Measurements from ENCODE around the gene TOMM22. TPM values are rescaled to one million over a fixed set of nuclear protein-coding genes. Genes with fewer than 3 reads are reported as not detected.
A peak's percentile ranks its signal among the peaks of the same experiment; 100 is the strongest.

Gene TOMM22
- total RNA-seq (2022) (60.4 and 71.5 TPM in 2 replicates), Bru-seq, nascent RNA (percentile 89 among the genes with signal in this experiment), BruChase-seq, experiment 1, labeled RNA remaining after a 6-hour chase (percentile 97 among the genes with signal in this experiment), BruChase-seq, experiment 2, labeled RNA remaining after a 2-hour chase (percentile 95 among the genes with signal in this experiment)
- long read RNA-seq, transcript TOMM22-202 (3 exons, 782 nt), result minor isoform, 5 of 104 reads
- long read RNA-seq, transcript TOMM22-201 (4 exons, 2,040 nt), result major isoform, 90 of 104 reads
- long read RNA-seq, partial matches to known transcripts, result 4 of 104 reads
- long read RNA-seq, other reads (novel, unspliced or antisense), result 5 of 104 reads

DNA sequence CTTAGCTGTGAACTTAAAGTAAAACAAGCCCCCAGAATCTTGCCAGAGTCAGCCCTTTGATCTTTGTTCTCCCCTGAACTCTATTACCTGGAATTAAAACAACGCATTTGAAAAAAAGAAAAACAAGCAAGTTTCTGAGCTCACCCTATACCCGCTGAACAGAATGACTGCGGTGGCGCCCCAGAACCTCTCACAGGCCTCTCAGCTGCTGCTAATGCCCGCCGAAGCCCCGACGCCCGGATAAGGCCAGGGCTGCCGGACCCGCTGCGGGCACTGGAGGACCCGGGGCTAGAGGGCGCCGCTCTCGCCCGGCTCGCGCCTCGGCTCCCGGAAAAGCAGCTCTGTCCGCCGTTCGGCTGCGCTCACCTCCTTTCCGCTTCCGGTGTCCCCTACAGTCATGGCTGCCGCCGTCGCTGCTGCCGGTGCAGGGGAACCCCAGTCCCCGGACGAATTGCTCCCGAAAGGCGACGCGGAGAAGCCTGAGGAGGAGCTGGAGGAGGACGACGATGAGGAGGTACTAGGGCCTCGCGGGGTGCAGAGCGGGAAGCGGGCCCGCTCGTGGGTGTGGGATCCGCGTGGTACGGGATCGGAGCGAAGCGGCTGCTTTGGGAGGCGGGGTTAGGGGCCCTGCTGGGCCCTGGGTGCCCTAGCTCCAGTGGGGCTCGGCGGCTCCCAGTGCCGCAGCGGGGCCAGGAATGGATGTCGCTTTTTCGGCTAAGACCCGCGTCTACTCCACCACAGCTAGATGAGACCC, at the start of gene TOMM22:
Gene TOMM22 (plus strand): TSS at position 376 of the 754 bp plus-strand sequence. CDS start 22 bp downstream, at position 398.
- no TSS peak for BruUV-seq (replicated peaks)
- H3K9me3 Mint-ChIP-seq (ENCODE audit: unreplicated experiment), result no peaks in the 10 kb centered on the region
- POLR2A ChIA-PET, result interaction anchor here (0.5 to 6.0 kb wide), 25 partner anchors 8 to 1140 kb away, joined by 3 to 223 read pairs (median 4); partner anchors contain the start of genes CBY1, FAM227A, GTPBP1 and JOSD1
- CTCF ChIA-PET, result interaction anchor here (0.5 to 4.6 kb wide), 28 partner anchors 10 to 847 kb away, joined by 3 to 40 read pairs (median 4); partner anchors contain the start of genes CBY1, GTPBP1 and JOSD1
- H3K4me3 Mint-ChIP-seq (ENCODE audit: unreplicated experiment), result peak within 1 kb of the TSS; percentile 92
- peak within 1 kb of the TSS; percentile 99 for H3K27ac Mint-ChIP-seq (ENCODE audit: low read depth, unreplicated experiment)
- DNase-seq (ENCODE audit: unreplicated experiment), result peak; percentile 83
- peaks cover 5% of the 10 kb centered on the region for H3K4me1 Mint-ChIP-seq (ENCODE audit: insufficient read depth, unreplicated experiment)
- H3K27me3 Mint-ChIP-seq (ENCODE audit: insufficient read depth, unreplicated experiment), result no peaks in the 10 kb centered on the region
- TF ChIP-seq CTCF (IDR thresholded peaks at IDR 0.05; ENCODE audit: unreplicated experiment), result peak; percentile 39
- peaks cover 52% of the 10 kb centered on the region for H3K36me3 Mint-ChIP-seq (ENCODE audit: insufficient read depth, unreplicated experiment)
- intact Hi-C loops (cut with micrococcal nuclease), result no loop called here

- DNase-seq (ENCODE audit: unreplicated experiment), result no peak
- TF ChIP-seq CTCF (IDR thresholded peaks at IDR 0.05; ENCODE audit: unreplicated experiment), result no peak
- H3K9me3 Mint-ChIP-seq (ENCODE audit: unreplicated experiment), result no peaks in the 10 kb centered on the region
- H3K27me3 Mint-ChIP-seq (ENCODE audit: insufficient read depth, unreplicated experiment), result no peaks in the 10 kb centered on the region
- intact Hi-C loops (cut with micrococcal nuclease), result no loop called here
- BruUV-seq (replicated peaks), result no TSS peak
- H3K4me1 Mint-ChIP-seq (ENCODE audit: insufficient read depth, unreplicated experiment), result no peaks in the 10 kb centered on the region
- ChIA-PET CTCF (interaction anchor here (0.6 kb wide), 1 partner anchor 100 kb away, joined by 3 read pairs; no protein-coding TSS in a partner anchor), POLR2A (no interaction called here)
- no peak overlapping the region for H3K27ac Mint-ChIP-seq (ENCODE audit: low read depth, unreplicated experiment)
- H3K4me3 Mint-ChIP-seq (ENCODE audit: unreplicated experiment), result no peak overlapping the region
- H3K36me3 Mint-ChIP-seq (ENCODE audit: insufficient read depth, unreplicated experiment), result peaks cover 11% of the 10 kb centered on the region
Measured at GRCh38 chr22:38632528-38632927, 49.2 kb upstream of the TOMM22 start.

DNA sequence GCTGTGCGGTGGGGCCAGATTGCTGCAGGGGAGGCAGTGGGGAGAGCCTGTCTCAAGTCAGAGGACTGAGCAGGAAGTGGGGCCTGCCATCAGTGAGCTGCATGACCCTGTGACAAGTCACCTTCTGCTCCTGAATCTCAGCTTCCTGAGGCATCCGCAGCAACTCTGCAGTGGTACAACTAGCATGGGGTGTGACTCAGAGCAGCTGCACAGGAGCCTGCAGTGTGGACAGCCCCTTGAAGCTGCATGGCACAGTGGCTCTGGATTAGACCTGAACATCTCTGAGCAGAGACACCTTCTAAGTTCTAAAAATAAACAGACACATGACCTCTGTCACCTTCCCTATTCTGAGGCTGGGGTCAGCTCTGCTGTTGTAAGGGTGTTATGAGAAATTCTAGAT, 43.5 kb upstream of the TOMM22 start:
- intact Hi-C loops (cut with micrococcal nuclease), result no loop called here
- Mint-ChIP-seq H3K36me3 (ENCODE audit: insufficient read depth, unreplicated experiment) (peaks cover 11% of the 10 kb centered on the region), H3K4me3 (ENCODE audit: unreplicated experiment) (no peak overlapping the region), H3K27me3 (ENCODE audit: insufficient read depth, unreplicated experiment) (no peaks in the 10 kb centered on the region), H3K9me3 (ENCODE audit: unreplicated experiment) (no peaks in the 10 kb centered on the region), H3K4me1 (ENCODE audit: insufficient read depth, unreplicated experiment) (no peaks in the 10 kb centered on the region), H3K27ac (ENCODE audit: low read depth, unreplicated experiment) (no peak overlapping the region)
- CTCF ChIA-PET, result no interaction called here
- POLR2A ChIA-PET, result interaction anchor here (1.4 kb wide), 1 partner anchor 43 kb away, joined by 3 read pairs; the partner anchor contains the start of gene TOMM22
- no TSS peak for BruUV-seq (replicated peaks)
- no peak for DNase-seq (ENCODE audit: unreplicated experiment)
- no peak for TF ChIP-seq CTCF (IDR thresholded peaks at IDR 0.05; ENCODE audit: unreplicated experiment)

GRCh38 chr22:38638728-38639127, 43.0 kb upstream of the TOMM22 start:
- H3K4me1 Mint-ChIP-seq (ENCODE audit: insufficient read depth, unreplicated experiment), result no peaks in the 10 kb centered on the region
- CTCF ChIA-PET, result no interaction called here

More at GRCh38 chr22:38638728-38639127, 43.0 kb upstream of the TOMM22 start:
- Mint-ChIP-seq H3K27ac (ENCODE audit: low read depth, unreplicated experiment) (no peak overlapping the region), H3K4me3 (ENCODE audit: unreplicated experiment) (no peak overlapping the region), H3K36me3 (ENCODE audit: insufficient read depth, unreplicated experiment) (peaks cover 10% of the 10 kb centered on the region), H3K27me3 (ENCODE audit: insufficient read depth, unreplicated experiment) (no peaks in the 10 kb centered on the region), H3K9me3 (ENCODE audit: unreplicated experiment) (no peaks in the 10 kb centered on the region)
- TF ChIP-seq CTCF (IDR thresholded peaks at IDR 0.05; ENCODE audit: unreplicated experiment), result no peak
- no peak for DNase-seq (ENCODE audit: unreplicated experiment)
- no TSS peak for BruUV-seq (replicated peaks)
- POLR2A ChIA-PET, result interaction anchor here (1.4 kb wide), 1 partner anchor 43 kb away, joined by 3 read pairs; the partner anchor contains the start of gene TOMM22
- intact Hi-C loops (cut with micrococcal nuclease), result no loop called here

Data from MCF 10A (cell line).